Stimulated activated CD8-positive, alpha-beta memory T cell treated with anti-CD3 and anti-CD28 coated beads, Interleukin-7, amount 100 ng/mL, for 48 hours (primary cell): Measurements from ENCODE around the gene ELMOD3.

Experiments
- DNase-seq, 2 donors: peaks; one replicate each; pipeline ENCODE4 v3.0.0-alpha.2; 2020; ENCODE audit warnings: low read depth in 1 of 2; ENCODE audit errors: extremely low read depth in 1 of 2

ELMOD3 gene

DNA sequence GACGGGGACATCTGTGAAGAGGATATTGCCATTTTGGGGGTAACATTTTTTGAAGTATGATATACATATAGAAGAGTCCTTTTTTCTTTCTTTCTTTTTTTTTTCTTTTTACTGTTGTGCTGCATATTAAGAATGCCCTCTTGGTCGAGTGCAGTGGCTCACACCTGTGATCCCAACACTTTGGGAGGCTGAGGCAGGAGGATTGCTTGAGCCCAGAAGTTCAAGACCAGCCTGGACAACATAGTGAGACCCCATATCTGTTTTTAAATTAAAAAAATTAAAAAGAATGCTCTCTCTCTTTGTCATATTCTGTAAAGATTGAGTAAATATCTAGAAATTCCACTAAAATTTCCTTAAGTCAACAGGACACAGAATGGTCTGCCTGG lies 67.5 kb downstream of the ELMOD3 start:
- no peak for DNase-seq

GRCh38 chr2:85423525-85423924 lies 69.0 kb downstream of the ELMOD3 start:
- no peak for DNase-seq

DNA sequence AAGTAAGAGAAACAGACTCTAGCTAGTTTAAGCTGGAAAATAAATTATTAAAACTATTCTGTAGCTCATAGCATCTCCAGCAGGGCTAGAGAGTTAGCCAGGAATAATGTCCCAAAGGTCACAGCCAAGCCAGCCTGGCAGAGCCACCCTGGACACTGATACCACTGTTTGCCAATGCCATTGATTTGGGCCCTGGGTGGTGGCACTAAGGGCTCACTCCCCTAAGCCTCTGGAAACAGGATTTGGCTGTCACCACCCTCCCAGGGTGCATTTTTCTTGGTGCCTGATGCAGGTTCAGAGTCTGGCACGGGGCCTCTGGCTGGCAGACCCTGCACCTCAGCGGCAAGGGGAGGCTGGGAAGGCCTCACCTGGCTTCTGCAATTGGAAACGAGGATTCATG lies 71.0 kb downstream of the ELMOD3 start:
- DNase-seq, result no peak

GRCh38 chr2:85427300-85427835 lies 72.8 kb downstream of the ELMOD3 start:
- DNase-seq, result no peak

DNA sequence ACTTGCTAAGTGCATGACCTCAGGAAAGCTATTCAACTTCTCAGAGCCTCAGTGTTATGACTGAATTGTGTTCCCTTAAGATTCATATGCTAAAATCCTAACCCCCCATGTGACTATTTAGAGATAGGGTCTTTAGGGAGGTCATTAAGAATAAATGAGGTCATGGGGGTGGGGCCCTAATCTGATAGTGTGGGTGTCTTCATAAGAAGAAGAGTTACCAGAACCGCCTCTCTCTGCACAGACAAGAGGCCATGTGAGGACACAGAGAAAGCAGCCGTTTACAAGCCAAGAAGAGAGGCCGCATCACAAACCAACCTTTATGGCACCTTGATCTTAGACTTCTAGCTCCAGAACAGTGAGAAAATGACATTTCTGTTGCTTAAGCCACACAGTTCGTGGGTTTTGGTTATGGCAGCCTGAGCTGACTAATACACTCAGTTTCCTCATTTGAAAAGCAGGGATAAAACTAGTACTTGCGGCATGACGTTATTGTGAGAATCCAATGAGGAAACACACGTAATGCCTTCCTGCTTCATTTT lies 73.8 kb downstream of the ELMOD3 start:
- no peak for DNase-seq

GRCh38 chr2:85429213-85429923 lies 74.8 kb downstream of the ELMOD3 start:
- DNase-seq, result no peak

GRCh38 chr2:85429924-85430289 lies 75.3 kb downstream of the ELMOD3 start:
- no peak for DNase-seq

DNA sequence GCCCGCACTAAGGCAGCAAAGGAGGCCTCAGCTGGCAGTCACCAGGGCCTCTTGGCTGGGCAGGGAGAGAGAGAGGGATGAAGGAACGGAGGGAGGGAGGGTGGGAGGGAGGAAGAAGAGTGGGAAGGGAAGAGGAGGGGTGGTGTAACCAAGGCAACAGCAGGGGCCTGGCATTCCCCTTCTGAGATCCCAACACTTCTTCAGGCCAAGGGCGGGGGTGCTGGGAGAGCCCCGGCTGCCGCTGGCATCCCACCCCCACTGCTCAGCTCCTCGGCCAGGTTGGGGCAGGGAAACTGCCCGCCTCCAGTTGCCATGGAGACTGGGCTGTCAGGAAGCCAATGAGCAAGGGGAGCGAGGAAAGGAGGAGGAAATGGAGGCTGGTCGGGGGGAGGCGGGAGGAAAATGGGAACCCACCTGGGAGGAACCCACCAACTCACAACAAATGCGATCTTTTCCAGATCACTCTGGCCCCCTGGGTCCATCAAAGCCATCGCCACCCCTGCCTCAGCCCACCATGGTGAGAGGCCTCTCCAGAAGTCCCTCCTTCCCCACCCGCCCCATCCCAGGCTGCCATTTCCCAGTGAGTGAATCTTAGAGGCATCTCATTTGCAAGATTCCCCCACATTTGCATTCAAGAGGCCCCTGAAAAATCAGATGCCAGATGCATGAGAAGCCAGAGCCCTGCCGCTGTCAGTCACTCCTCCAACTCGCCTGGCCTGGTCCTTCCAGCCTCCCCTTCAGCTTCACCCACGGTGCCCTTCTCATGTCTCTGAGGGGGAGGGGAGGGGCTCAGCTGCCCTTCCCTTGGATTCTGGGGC lies 76.4 kb downstream of the ELMOD3 start:
- DNase-seq, result no peak

GRCh38 chr2:85431570-85432205 lies 77.1 kb downstream of the ELMOD3 start:
- no peak for DNase-seq

GRCh38 chr2:85433511-85434089 lies 79.0 kb downstream of the ELMOD3 start:
- no peak for DNase-seq

DNA sequence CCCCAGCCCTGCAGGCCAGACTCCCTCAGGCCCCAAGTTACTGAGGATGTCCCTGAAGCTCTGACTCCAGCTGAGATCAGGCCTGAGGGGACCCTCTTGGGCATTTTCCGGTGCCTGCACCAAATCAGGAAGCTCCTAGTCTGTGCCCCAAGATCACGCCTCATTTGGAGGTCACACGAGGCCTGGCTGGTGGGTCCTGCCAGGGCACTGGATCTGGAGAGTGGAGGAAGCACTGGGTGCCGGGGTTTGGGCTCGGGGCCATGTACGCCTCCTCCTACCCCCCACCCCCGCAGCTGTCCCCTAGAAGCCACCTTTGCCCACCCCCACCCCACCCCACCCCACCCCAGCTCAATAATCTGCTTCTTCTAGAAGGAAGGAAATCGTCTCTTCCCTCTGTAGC lies 80.1 kb downstream of the ELMOD3 start:
- no peak for DNase-seq

GRCh38 chr2:85435220-85435958 lies 80.8 kb downstream of the ELMOD3 start:
- DNase-seq, result no peak

DNA sequence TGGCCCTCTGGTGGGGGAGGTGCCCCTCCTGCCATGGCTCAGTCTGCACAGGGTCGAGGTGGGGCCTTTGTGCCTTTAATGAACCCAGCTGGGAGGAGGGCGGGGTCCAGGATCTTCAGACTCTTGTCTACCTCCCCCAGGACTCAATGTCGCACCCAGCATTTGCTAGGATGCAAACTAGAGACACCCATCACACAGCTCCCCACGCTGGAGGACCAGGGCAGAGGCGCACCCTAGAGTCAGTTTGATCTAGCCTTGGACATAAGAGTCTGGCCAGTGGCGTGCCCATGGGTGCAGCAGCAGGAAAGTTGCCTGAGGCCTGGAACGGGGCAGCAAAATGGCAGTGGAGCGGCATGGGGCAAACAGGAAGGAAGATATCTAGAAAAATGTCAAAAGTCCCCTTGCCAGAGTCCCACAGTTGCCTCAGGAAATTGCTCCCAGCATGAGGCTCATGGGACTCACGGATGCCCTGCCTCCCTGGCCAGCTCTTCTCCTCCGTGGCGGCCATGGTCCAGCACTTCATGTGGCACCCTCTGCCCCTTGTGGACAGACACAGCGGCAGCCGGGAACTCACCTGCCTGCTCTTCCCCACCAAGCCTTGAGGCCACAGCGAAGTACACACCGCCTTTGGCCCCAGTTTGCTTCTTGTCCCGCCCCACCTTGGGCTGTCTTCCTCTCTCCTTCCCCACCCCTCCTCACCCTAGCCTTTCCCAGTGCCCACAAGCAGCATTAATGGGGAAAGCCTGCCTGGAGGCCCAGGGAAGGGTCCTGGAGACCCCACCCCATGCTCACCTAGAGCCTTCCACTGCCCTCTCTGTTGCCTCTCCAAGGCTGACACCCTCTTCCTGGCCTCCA lies 81.6 kb downstream of the ELMOD3 start:
- no peak for DNase-seq

DNA sequence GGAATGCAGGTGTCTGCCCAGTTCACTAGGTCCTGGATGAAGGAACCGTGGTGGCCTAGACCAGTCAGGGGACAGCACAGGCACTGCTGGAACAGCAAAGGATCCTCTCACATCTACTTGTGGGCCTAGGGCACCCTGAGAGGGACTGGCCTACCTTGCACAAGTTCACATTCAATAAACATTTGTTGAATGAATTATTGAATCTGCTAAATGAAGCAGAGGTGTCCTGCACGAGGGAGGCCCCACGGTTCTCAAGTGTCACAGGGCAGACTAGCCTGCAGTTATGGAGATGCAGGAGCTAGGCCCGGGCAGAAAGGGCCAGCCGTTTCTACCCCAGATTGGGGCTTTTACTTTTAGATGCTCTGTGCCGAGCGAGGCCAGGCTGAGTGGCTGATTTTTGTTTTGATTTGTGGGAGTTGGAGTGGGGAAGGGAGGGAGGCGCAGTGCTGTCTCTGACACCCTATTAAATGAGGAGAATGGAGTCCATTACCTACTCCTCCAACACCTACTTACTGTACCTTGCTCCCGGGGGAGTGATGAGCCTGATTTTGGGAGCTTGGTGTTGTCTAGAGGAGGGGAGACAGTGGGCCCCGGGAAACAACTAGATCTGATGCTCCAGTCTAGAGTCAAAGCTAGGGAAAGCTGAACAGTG lies 82.4 kb downstream of the ELMOD3 start:
- no peak for DNase-seq

- peak; percentile 43 to 62 for DNase-seq
Observed at GRCh38 chr2:85437488-85438200, 83.1 kb downstream of the ELMOD3 start.

- no peak for DNase-seq
Observed at GRCh38 chr2:85438201-85439024, 83.8 kb downstream of the ELMOD3 start.

- DNase-seq, result no peak
Observed at GRCh38 chr2:85439025-85439472, 84.5 kb downstream of the ELMOD3 start.
